Measurements from ENCODE around the gene ICA1. TPM values are rescaled to one million over a fixed set of nuclear protein-coding genes. Genes with fewer than 3 reads are reported as not detected.

The ICA1 gene
- total and polyA plus RNA-seq, 2 of the 4 experiments (the other 2 are of a cell fraction), result not detected

GRCh38 chr7:8261711-8262695, at the start of gene ICA1 (continued):
- no peak for TF ChIP-seq MXI1 (IDR thresholded peaks at IDR 0.05; ENCODE audit: borderline replicate concordance, low read depth, low read length)
- TF ChIP-seq MAZ (IDR thresholded peaks at IDR 0.05; ENCODE audit: borderline replicate concordance, low read depth, low read length), result no peak
- TF ChIP-seq NFE2L2 (IDR thresholded peaks at IDR 0.05; ENCODE audit: low read depth, low read length), result no peak

- H2BK5ac ChIP-seq (ENCODE audit: low read depth, low read length, poor library complexity, severe bottlenecking), result no peak overlapping the region
- H3K36me3 ChIP-seq (ENCODE audit: control insufficient read depth, insufficient read depth, low read length), result no peaks in the 10 kb centered on the region
- no peaks in the 10 kb centered on the region for H4K20me1 ChIP-seq (ENCODE audit: insufficient read depth, low read length)
- no peak overlapping the region for H2BK120ac ChIP-seq (ENCODE audit: low read depth, low read length)
- DNase-seq (no peak), ATAC-seq (ENCODE audit: low read depth) (no peak)
- no peak overlapping the region for H2BK20ac ChIP-seq (ENCODE audit: low read depth, low read length)
- H3K79me1 ChIP-seq (ENCODE audit: low read depth in 1 of 2, low read length in 2 of 2), result no peaks in the 10 kb centered on the region
- H2AFZ ChIP-seq (replicated peaks; ENCODE audit: low read length, poor library complexity), result no peak overlapping the region
- POLR2A ChIA-PET (ENCODE audit: unreplicated experiment), result no interaction called here
- no peak overlapping the region for H3K4me3 ChIP-seq (ENCODE audit: insufficient read depth, low read depth, low read length)
- H3K9me3 ChIP-seq (ENCODE audit: control insufficient read depth, insufficient read depth, low read length), result peaks cover 9% of the 10 kb centered on the region
- no peak overlapping the region for H2BK15ac ChIP-seq (ENCODE audit: low read depth, low read length)
- no peak overlapping the region for H3K56ac ChIP-seq (ENCODE audit: extremely low read depth, insufficient read depth, low read length)
- no peak overlapping the region for H4K5ac ChIP-seq (ENCODE audit: low read depth, low read length)
- in situ Hi-C loops (cut with MboI; ENCODE audit: low sequenced_read_pairs) (no loop called here), intact Hi-C loops (cut with micrococcal nuclease) (no loop called here), dilution Hi-C loops (cut with HindIII; ENCODE audit: low sequenced_read_pairs, unreplicated experiment) (no loop called here)
- no peak overlapping the region for H4K91ac ChIP-seq (ENCODE audit: insufficient read depth, low read depth, low read length)
- WGBS, 2 experiments (ENCODE audit: extremely low coverage in 2 of 2, insufficient read length in 1 of 2), result no CpG with 5 or more reads among the region's 1 CpG
- H3K23ac ChIP-seq (ENCODE audit: low read depth, low read length), result no peak overlapping the region
- H3K9ac ChIP-seq (ENCODE audit: low read depth, low read length), result no peak overlapping the region
- H2AK9ac ChIP-seq (replicated peaks; ENCODE audit: low read depth, low read length, poor library complexity), result no peak overlapping the region
- CTCF ChIA-PET, result no interaction called here
- H3K9me1 ChIP-seq (ENCODE audit: insufficient read depth, low read length), result no peaks in the 10 kb centered on the region
- no peaks in the 10 kb centered on the region for H3K4me1 ChIP-seq (ENCODE audit: control insufficient read depth, insufficient read depth, low read length)
- no peak overlapping the region for H3K4me2 ChIP-seq (ENCODE audit: low read depth, low read length)
- no peak overlapping the region for H3K4ac ChIP-seq (ENCODE audit: low read depth, low read length)
- no peaks in the 10 kb centered on the region for H3K27me3 ChIP-seq (ENCODE audit: control insufficient read depth, insufficient read depth, low read length)
- no peak overlapping the region for H2AK5ac ChIP-seq (ENCODE audit: low read depth, low read length)
- TF ChIP-seq USF2 (IDR thresholded peaks at IDR 0.05; ENCODE audit: low read depth, low read length), result no peak
- no peak for TF ChIP-seq CHD1 (IDR thresholded peaks at IDR 0.05; ENCODE audit: low read depth, low read length)
- no peak for TF ChIP-seq NFE2L2 (IDR thresholded peaks at IDR 0.05; ENCODE audit: low read depth, low read length)
- no peak for TF ChIP-seq SMC3 (IDR thresholded peaks at IDR 0.05; ENCODE audit: low read depth, low read length)
- TF ChIP-seq BHLHE40 (IDR thresholded peaks at IDR 0.05; ENCODE audit: low read depth, low read length), result no peak
- no peak overlapping the region for H3K18ac ChIP-seq (ENCODE audit: low read depth, low read length)
- H3K14ac ChIP-seq (replicated peaks; ENCODE audit: low read depth, low read length), result no peak overlapping the region
- H4K8ac ChIP-seq (ENCODE audit: low read depth in 2 of 2, low read length in 2 of 2), result no peak overlapping the region
- no TSS peak for BruUV-seq (replicated peaks)
- no peak overlapping the region for H3K27ac ChIP-seq (ENCODE audit: insufficient read depth, low read length)
Measured at GRCh38 chr7:8310876-8311275, 48.9 kb upstream of the ICA1 start.

Measured in IMR-90 (cell line).